K562 (cell line): ENCODE measurements around the gene SRPK1. TPM values are rescaled to one million over a fixed set of nuclear protein-coding genes. Genes with fewer than 3 reads are reported as not detected.
A peak's percentile ranks its signal among the peaks of the same experiment; 100 is the strongest.

Experiments
- ATAC-seq: fragments of 200-7000 bp; cut with Tn5 transposase; 3 replicates; pipeline ENCODE4 v1.9.1; 2020; ENCODE audit warnings: moderate library complexity
- BruUV-seq: library from RNA; stranded (reverse); fragments of 400-500 nt; replicated peaks from 2 replicates; lab custom pipeline; 2021; lab: Mats Ljungman, UMichigan
- CTCF ChIA-PET: fragments of 300-600 bp; formaldehyde crosslinking; extraction: SDS; loops from one replicate; lab custom pipeline; 2021; ENCODE audit warnings: low intra/inter-chr PET ratio; lab: Yijun Ruan, JAX
- POLR2A ChIA-PET: fragments of 300-600, 350-650 bp; sonication (Branson Sonifier 250); formaldehyde crosslinking; extraction: SDS; loops from one replicate; lab custom pipeline; 2021; ENCODE audit warnings: antibody characterized with exemption, inconsistent platforms; lab: Yijun Ruan, JAX
- DNase-seq, 4 experiments: peaks; one replicate each; pipeline versions ENCODE4 v3.0.0 to v3.0.0-alpha.2; 2011 to 2018; ENCODE audit warnings: low spot score in 3 of 4, mixed read lengths in 3 of 4; ENCODE audit errors: extremely low read depth in 1 of 4
- FAIRE-seq: peaks from 2 replicates; lab custom pipeline; 2011; peaks lifted over from hg19 to GRCh38; lab: Jason Lieb, UNC
- H2AFZ ChIP-seq: 2 replicates; pipeline ENCODE4 v1.6.0; 2011; ENCODE audit warnings: low read depth, low read length, control low read depth, inconsistent platforms
- H3K27ac ChIP-seq: fragments of 200-600 bp; 3 replicates; pipeline ENCODE4 v1.8.0; 2011; ENCODE audit warnings: low read depth, mild to moderate bottlenecking, control low read depth, inconsistent platforms, low read length, moderate library complexity, mixed read lengths; ENCODE audit errors: extremely low read depth
- H3K27me3 ChIP-seq, 2 experiments: fragments of 300-600 bp in 1 of 2; 2 replicates in 1 of 2; 3 replicates in 1 of 2; pipeline versions ENCODE4 v1.6.0 to v1.8.0; 2011; ENCODE audit warnings: inconsistent platforms in 2 of 2, low read length in 2 of 2, mild to moderate bottlenecking in 1 of 2, mixed read lengths in 1 of 2, moderate library complexity in 1 of 2; ENCODE audit not compliant: control insufficient read depth in 2 of 2, insufficient read depth in 2 of 2
- H3K36me3 ChIP-seq: fragments of 300-600 bp; 3 replicates; pipeline ENCODE4 v1.8.0; 2011; ENCODE audit warnings: mild to moderate bottlenecking, low read length, inconsistent platforms; ENCODE audit not compliant: control insufficient read depth, insufficient read depth
- H3K4me1 ChIP-seq, 2 experiments: fragments of 200-600 bp in 1 of 2; replicated peaks in 1 of 2; 2 replicates in 1 of 2; 3 replicates in 1 of 2; pipeline versions ENCODE4 v1.5.1 to v1.8.0; 2011; ENCODE audit warnings: inconsistent platforms in 2 of 2, low read length in 2 of 2, mild to moderate bottlenecking in 1 of 2, mixed read lengths in 1 of 2, moderate library complexity in 1 of 2; ENCODE audit not compliant: control insufficient read depth in 2 of 2, insufficient read depth in 2 of 2
- H3K4me2 ChIP-seq: 2 replicates; pipeline ENCODE4 v1.6.1; 2011; ENCODE audit warnings: low read length, control low read depth, inconsistent platforms, mixed read lengths; ENCODE audit not compliant: insufficient read depth
- H3K4me3 ChIP-seq: fragments of 200-600 bp; sonication (generic), shearing (Covaris generic); 2 replicates; pipeline ENCODE4 v1.5.1; 2016; ENCODE audit warnings: control low read depth, inconsistent platforms
- H3K79me2 ChIP-seq: fragments of 200-600 bp; 3 replicates; pipeline ENCODE4 v1.8.0; 2011; ENCODE audit warnings: low read length, inconsistent platforms; ENCODE audit not compliant: control insufficient read depth, insufficient read depth
- H3K9ac ChIP-seq, 2 experiments: 2 replicates each; pipeline versions ENCODE4 v1.6.0 to v1.6.1; 2011; ENCODE audit warnings: low read depth in 2 of 2, low read length in 2 of 2, control low read depth in 1 of 2, inconsistent platforms in 1 of 2, mild to moderate bottlenecking in 1 of 2, mixed read lengths in 1 of 2; ENCODE audit not compliant: insufficient read depth in 1 of 2
- H3K9me1 ChIP-seq: one replicate; pipeline ENCODE4 v1.6.0; 2011; ENCODE audit warnings: inconsistent platforms, mild to moderate bottlenecking, low read length, moderate library complexity; ENCODE audit not compliant: control insufficient read depth, insufficient read depth
- H3K9me3 ChIP-seq: replicated peaks from 2 replicates; pipeline ENCODE4 v1.5.1; 2011; ENCODE audit warnings: low read depth, low read length, inconsistent platforms; ENCODE audit not compliant: control insufficient read depth, insufficient read depth
- H4K20me1 ChIP-seq: replicated peaks from 2 replicates; pipeline ENCODE4 v1.6.1; 2011; ENCODE audit warnings: low read length, inconsistent platforms, mixed read lengths; ENCODE audit not compliant: control insufficient read depth, insufficient read depth
- ATF1 ChIP-seq, 2 experiments: fragments of 450-650 bp in 1 of 2; IDR thresholded peaks; 2 replicates each; pipeline ENCODE4 v1.6.1; 2016; ENCODE audit warnings: missing compliant biosample characterization in 1 of 2, missing genetic modification characterization in 1 of 2
- BRF1 ChIP-seq: IDR thresholded peaks from 3 replicates; pipeline ENCODE4 v1.6.1; 2011; ENCODE audit warnings: borderline replicate concordance, mild to moderate bottlenecking; ENCODE audit not compliant: insufficient read length; ENCODE audit errors: extremely low read depth
- FOXK1 ChIP-seq: sonication (generic); formaldehyde crosslinking; IDR thresholded peaks from 2 replicates; pipeline ENCODE4 v1.8.0; 2022; ENCODE audit warnings: missing genetic modification reagents, mild to moderate bottlenecking, borderline replicate concordance
- MAFG ChIP-seq: fragments of 450-650 bp; conservative IDR thresholded peaks from 2 replicates; pipeline ENCODE4 v1.6.1; 2016; ENCODE audit warnings: missing genetic modification characterization, missing compliant biosample characterization
- PHF8 ChIP-seq: fragments of 200-600 bp; sonication (generic); IDR thresholded peaks from 2 replicates; pipeline ENCODE4 v1.6.1; 2012; ENCODE audit warnings: mixed run types, mild to moderate bottlenecking, inconsistent platforms, low read length, moderate library complexity, borderline replicate concordance
- PURB ChIP-seq: sonication (generic); formaldehyde crosslinking; IDR thresholded peaks from 2 replicates; pipeline ENCODE4 v1.9.0; 2021; ENCODE audit warnings: low read depth, mild to moderate bottlenecking, missing genetic modification reagents
- SAP30 ChIP-seq: fragments of 200-600 bp; sonication (generic); IDR thresholded peaks from 2 replicates; pipeline ENCODE4 v1.6.1; 2012; ENCODE audit warnings: borderline replicate concordance, low read depth, mild to moderate bottlenecking, moderate library complexity, low read length, control low read depth, inconsistent platforms; ENCODE audit not compliant: insufficient read depth, poor library complexity, severe bottlenecking
- TCF15 ChIP-seq: fragments of 250-450 bp; sonication (Bioruptor Pico); IDR thresholded peaks from 2 replicates; pipeline ENCODE4 v1.8.0; 2022; ENCODE audit warnings: moderate library complexity, mild to moderate bottlenecking, inconsistent platforms
- ZBED1 ChIP-seq: IDR thresholded peaks from 2 replicates; pipeline ENCODE4 v1.6.1; 2014
- ZNF316 ChIP-seq: fragments of 450-650 bp; IDR thresholded peaks from 2 replicates; pipeline ENCODE4 v1.6.1; 2016
- WGBS: fragments of 100-300 bp; shearing (Covaris generic); methylation state at CpG from one replicate; pipeline ENCODE4 v1.1.6; 2016; ENCODE audit warnings: low coverage, mixed read lengths; ENCODE audit not compliant: insufficient coverage; ENCODE audit errors: missing lambda C conversion rate; 5-methylcytosine and 5-hydroxymethylcytosine counted together
- in situ Hi-C: fragments of 300-500 bp; cut with MboI; formaldehyde crosslinking; loops from 4 replicates; pipeline ENCODE4 v1.15.0; 2018; ENCODE audit warnings: inconsistent platforms, mixed read lengths
- intact Hi-C: fragments of 100-400 bp; cut with micrococcal nuclease; formaldehyde crosslinking; loops from 2 replicates; pipeline ENCODE4 v1.14.2; 2022
- polyA plus RNA-seq, 8 experiments: library from polyadenylated mRNA; depleted of rRNA in 4 of 8; stranded (reverse) in 5 of 8; unstranded in 3 of 8; fragments of >200 nt; fragmentation: Nextera tagmentation in 2 of 8; fragmentation: Illumina TruSeq in 1 of 8; extraction: Ambion mirVana in 2 of 8; extraction: Trizol in 1 of 8; gene quantifications; 2 replicates each; pipeline versions ENCODE4 v1.2.1 to v1.2.3, GENCODE V29; 2011 to 2014; ENCODE audit warnings: inconsistent platforms in 1 of 8, missing spikeins in 1 of 8
- total RNA-seq, 7 experiments: library from RNA; depleted of rRNA in 6 of 7; stranded (reverse); fragments of >200 nt in 6 of 7; fragmentation: Illumina TruSeq in 2 of 7; extraction: Trizol in 2 of 7; gene quantifications; 2 replicates each; pipeline versions ENCODE4 v1.2.1 to v1.2.3, GENCODE V29; 2011 to 2021; ENCODE audit warnings: low replicate concordance in 1 of 7
- TF ChIP-seq, protein P1 (sequence below): fragments of 450-650 bp; formaldehyde crosslinking; IDR thresholded peaks from 2 replicates; pipeline ENCODE4 v1.4.0; 2022; ENCODE audit warnings: missing genetic modification characterization
- TF ChIP-seq, protein P2 (sequence below): fragments of 250-450 bp; sonication (Bioruptor Pico); IDR thresholded peaks from 2 replicates; pipeline ENCODE4 v1.5.0; 2021

SRPK1 gene
- total and polyA plus RNA-seq, 9 of the 15 experiments (the other 6 are each of a cell fraction or from before 2014, with no cell fraction given), result 99.6 to 185 (median 159) TPM

GRCh38 chr6:35962779-35963560 is 42.1 kb upstream of the SRPK1 start (continued):
- TF ChIP-seq PHF8 (no peak), ZBED1 (no peak), BRF1 (no peak), TCF15 (no peak), PURB (no peak), FOXK1 (no peak), MAFG (no peak)
- TF ChIP-seq, protein P1, sequence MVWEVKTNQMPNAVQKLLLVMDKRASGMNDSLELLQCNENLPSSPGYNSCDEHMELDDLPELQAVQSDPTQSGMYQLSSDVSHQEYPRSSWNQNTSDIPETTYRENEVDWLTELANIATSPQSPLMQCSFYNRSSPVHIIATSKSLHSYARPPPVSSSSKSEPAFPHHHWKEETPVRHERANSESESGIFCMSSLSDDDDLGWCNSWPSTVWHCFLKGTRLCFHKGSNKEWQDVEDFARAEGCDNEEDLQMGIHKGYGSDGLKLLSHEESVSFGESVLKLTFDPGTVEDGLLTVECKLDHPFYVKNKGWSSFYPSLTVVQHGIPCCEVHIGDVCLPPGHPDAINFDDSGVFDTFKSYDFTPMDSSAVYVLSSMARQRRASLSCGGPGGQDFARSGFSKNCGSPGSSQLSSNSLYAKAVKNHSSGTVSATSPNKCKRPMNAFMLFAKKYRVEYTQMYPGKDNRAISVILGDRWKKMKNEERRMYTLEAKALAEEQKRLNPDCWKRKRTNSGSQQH (CRISPR knock-in tag), result no peak
- TF ChIP-seq, all 486 proteins: peak for 0

DNA sequence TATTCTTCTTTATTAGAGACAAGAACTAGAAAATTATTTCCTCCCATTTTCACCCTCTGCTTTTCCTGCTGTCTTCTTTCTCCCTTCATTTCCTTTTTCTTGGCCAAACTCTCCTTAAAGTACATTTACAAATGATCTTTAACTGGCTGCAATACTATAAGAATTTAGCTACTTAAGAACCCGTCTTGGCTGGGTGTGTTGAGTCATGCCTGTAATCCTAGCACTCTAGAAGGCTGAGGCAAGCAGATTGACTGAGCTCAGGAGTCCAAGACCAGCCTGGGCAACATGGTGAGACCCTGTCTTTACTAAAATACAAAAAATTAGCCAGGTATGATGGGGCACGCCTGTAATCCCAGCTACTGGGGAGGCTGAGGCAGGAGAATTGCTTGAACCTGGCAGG is 39.3 kb upstream of the SRPK1 start:
- WGBS, result 0% methylated on average over 2 of the region's 2 CpGs
- FAIRE-seq, result no peak
- peak; percentile 47; the same call in 1 of the 3 replicates for ATAC-seq
- H3K27ac ChIP-seq, result no peak overlapping the region
- H3K4me3 ChIP-seq, result no peak overlapping the region
- no peak overlapping the region for H3K9ac ChIP-seq
- in situ Hi-C loops, result no loop called here
- CTCF ChIA-PET, result no interaction called here
- peaks cover 34 to 45% of the 10 kb centered on the region in 2 experiments for H3K27me3 ChIP-seq
- intact Hi-C loops, result no loop called here
- no TSS peak for BruUV-seq
- no peaks in the 10 kb centered on the region for H3K4me1 ChIP-seq
- TF ChIP-seq ZNF316, result 0 out of 2 replicates have a peak, but pooled peaks have one; percentile 5
- TF ChIP-seq ATF1 (CRISPR knock-in tag; IDR thresholded peaks at IDR 0.05), result no peak
- no peak for TF ChIP-seq ATF1 (tag; IDR thresholded peaks at IDR 0.05)
- TF ChIP-seq, protein P2, sequence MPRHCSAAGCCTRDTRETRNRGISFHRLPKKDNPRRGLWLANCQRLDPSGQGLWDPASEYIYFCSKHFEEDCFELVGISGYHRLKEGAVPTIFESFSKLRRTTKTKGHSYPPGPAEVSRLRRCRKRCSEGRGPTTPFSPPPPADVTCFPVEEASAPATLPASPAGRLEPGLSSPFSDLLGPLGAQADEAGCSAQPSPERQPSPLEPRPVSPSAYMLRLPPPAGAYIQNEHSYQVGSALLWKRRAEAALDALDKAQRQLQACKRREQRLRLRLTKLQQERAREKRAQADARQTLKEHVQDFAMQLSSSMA, result no peak
- no peak for TF ChIP-seq SAP30
- POLR2A ChIA-PET, result interaction anchor here (0.6 to 1.3 kb wide), 4 partner anchors 8 to 190 kb away, joined by 3 to 5 read pairs (median 4); no protein-coding TSS in a partner anchor
- DNase-seq, result no peak
- no peaks in the 10 kb centered on the region for H3K79me2 ChIP-seq
- H3K36me3 ChIP-seq, result no peaks in the 10 kb centered on the region
- no peak overlapping the region for H3K4me2 ChIP-seq
- H2AFZ ChIP-seq, result no peak overlapping the region
- H3K9me1 ChIP-seq, result no peaks in the 10 kb centered on the region
- no peaks in the 10 kb centered on the region; the same call in 1 of the 2 replicates for H4K20me1 ChIP-seq
- no peaks in the 10 kb centered on the region for H3K9me3 ChIP-seq
